HCT116 (cell line): ENCODE results near the gene IL20RB. TPM values are rescaled to one million over a fixed set of nuclear protein-coding genes. Genes with fewer than 3 reads are reported as not detected.

Experiments used
- ATAC-seq: fragments of 200-7000 bp; cut with Tn5 transposase; 2 replicates; pipeline ENCODE4 v1.9.1; 2020; ENCODE audit warnings: mild to moderate bottlenecking, moderate library complexity
- BruUV-seq: library from RNA; stranded (reverse); fragments of 400-500 nt; replicated peaks from 2 replicates; lab custom pipeline; 2021; lab: Mats Ljungman, UMichigan
- CTCF ChIA-PET: fragments of 300-600 bp; sonication (Branson Sonifier 250); formaldehyde crosslinking; loops from one replicate; lab custom pipeline; 2021; ENCODE audit warnings: antibody characterized with exemption; lab: Charles Lee
- POLR2A ChIA-PET: fragments of 300-600, 350-600 bp; sonication (Branson Sonifier 250); formaldehyde crosslinking; loops from one replicate; lab custom pipeline; 2021; ENCODE audit warnings: antibody characterized with exemption; lab: Charles Lee
- RAD21 ChIA-PET, 2 experiments: fragments of 300-600 bp; sonication (Branson Sonifier 250); formaldehyde crosslinking; loops; one replicate each; lab custom pipeline; 2023; ENCODE audit warnings: low total read pairs in 2 of 2; ENCODE audit not compliant: uncharacterized antibody in 2 of 2, unreplicated experiment in 2 of 2, low non-redundant PET in 1 of 2; lab: Charles Lee
- DNase-seq: peaks from one replicate; pipeline ENCODE4 v3.0.0-alpha.2; 2010; ENCODE audit warnings: low read depth, low spot score
- H2AFZ ChIP-seq: fragments of 200-600 bp; shearing (Covaris generic), sonication (generic); 2 replicates; pipeline ENCODE4 v1.6.1; 2017; ENCODE audit warnings: low read depth, mixed run types, mixed read lengths, antibody characterized with exemption, low read length; ENCODE audit not compliant: poor library complexity, severe bottlenecking
- H3K27ac ChIP-seq: 2 replicates; pipeline ENCODE4 v1.5.1; 2012; ENCODE audit warnings: low read depth, low read length
- H3K27me3 ChIP-seq: fragments of 200-600 bp; sonication (generic); 2 replicates; pipeline ENCODE4 v1.6.1; 2016; ENCODE audit warnings: mixed run types, low read length, mixed read lengths; ENCODE audit not compliant: insufficient read depth
- H3K36me3 ChIP-seq, 2 experiments: fragments of 200-500 bp in 1 of 2; fragments of 200-600 bp in 1 of 2; sonication (Bioruptor generic) in 1 of 2; sonication (generic) in 1 of 2; 2 replicates each; pipeline versions ENCODE4 v1.5.1 to v1.6.1; 2014 to 2016; ENCODE audit warnings: low read length in 2 of 2, inconsistent platforms in 1 of 2, mixed read lengths in 1 of 2, mixed run types in 1 of 2; ENCODE audit not compliant: insufficient read depth in 2 of 2, control insufficient read depth in 1 of 2
- H3K4me1 ChIP-seq, 2 experiments: fragments of 200-600 bp in 1 of 2; sonication (generic) in 1 of 2; 2 replicates each; pipeline versions ENCODE4 v1.5.1 to v1.6.1; 2012 to 2017; ENCODE audit warnings: low read length in 2 of 2, inconsistent platforms in 1 of 2, mild to moderate bottlenecking in 1 of 2, mixed read lengths in 1 of 2, mixed run types in 1 of 2, moderate library complexity in 1 of 2; ENCODE audit not compliant: insufficient read depth in 2 of 2, control insufficient read depth in 1 of 2
- H3K4me2 ChIP-seq: fragments of 200-600 bp; sonication (generic); 2 replicates; pipeline ENCODE4 v1.6.1; 2017; ENCODE audit warnings: mixed run types, low read length, mixed read lengths
- H3K4me3 ChIP-seq, 2 experiments: fragments of 200-600 bp in 1 of 2; sonication (generic) in 1 of 2; replicated peaks in 1 of 2; 2 replicates each; pipeline ENCODE4 v1.5.1; 2011 to 2016; ENCODE audit warnings: low read length in 2 of 2, control low read depth in 1 of 2, low read depth in 1 of 2, mild to moderate bottlenecking in 1 of 2, mixed read lengths in 1 of 2, mixed run types in 1 of 2
- H3K79me2 ChIP-seq: fragments of 200-600 bp; sonication (generic); 2 replicates; pipeline ENCODE4 v1.6.1; 2017; ENCODE audit warnings: mild to moderate bottlenecking, mixed run types, low read length, moderate library complexity, mixed read lengths; ENCODE audit not compliant: insufficient read depth
- H3K9ac ChIP-seq: fragments of 200-600 bp; sonication (generic); 2 replicates; pipeline ENCODE4 v1.6.1; 2016; ENCODE audit warnings: low read length, mixed read lengths
- H3K9me2 ChIP-seq: fragments of 200-600 bp; sonication (generic), shearing (Covaris generic); 2 replicates; pipeline ENCODE4 v1.6.1; 2017; ENCODE audit warnings: mixed run types, mild to moderate bottlenecking, moderate library complexity; ENCODE audit not compliant: insufficient read depth
- H3K9me3 ChIP-seq, 2 experiments: fragments of 200-500 bp in 1 of 2; fragments of 200-600 bp in 1 of 2; sonication (Bioruptor generic) in 1 of 2; sonication (generic) in 1 of 2; 2 replicates each; pipeline ENCODE4 v1.6.1; 2014 to 2017; ENCODE audit warnings: low read length in 2 of 2, mixed read lengths in 2 of 2, inconsistent platforms in 1 of 2, low read depth in 1 of 2, mild to moderate bottlenecking in 1 of 2, mixed run types in 1 of 2, moderate library complexity in 1 of 2; ENCODE audit not compliant: control insufficient read depth in 1 of 2, insufficient read depth in 1 of 2
- H4K20me1 ChIP-seq: fragments of 200-600 bp; sonication (generic), shearing (Covaris generic); 2 replicates; pipeline ENCODE4 v1.6.1; 2017; ENCODE audit warnings: mixed run types, mild to moderate bottlenecking, moderate library complexity; ENCODE audit not compliant: insufficient read depth
- CBX3 ChIP-seq: IDR thresholded peaks from 2 replicates; pipeline ENCODE4 v1.6.1; 2012; ENCODE audit warnings: low read depth
- CEBPB ChIP-seq: IDR thresholded peaks from 2 replicates; pipeline ENCODE4 v1.6.1; 2012; ENCODE audit warnings: low read depth
- EGR1 ChIP-seq: IDR thresholded peaks from 2 replicates; pipeline ENCODE4 v1.6.1; 2012; ENCODE audit warnings: low read depth
- EZH2 ChIP-seq: fragments of 200-600 bp; sonication (generic); IDR thresholded peaks from 2 replicates; pipeline ENCODE4 v1.6.1; 2017; ENCODE audit warnings: antibody characterized with exemption, mixed run types
- EZH2phosphoT487 ChIP-seq: fragments of 200-600 bp; IDR thresholded peaks from 2 replicates; pipeline ENCODE4 v1.6.1; 2018; ENCODE audit warnings: antibody characterized with exemption, borderline replicate concordance
- FOSL1 ChIP-seq: IDR thresholded peaks from 2 replicates; pipeline ENCODE4 v1.6.1; 2012; ENCODE audit warnings: low read depth
- JUND ChIP-seq: IDR thresholded peaks from 2 replicates; pipeline ENCODE4 v1.6.1; 2012
- POLR2AphosphoS5 ChIP-seq: IDR thresholded peaks from 2 replicates; pipeline ENCODE4 v1.6.1; 2011; ENCODE audit warnings: mild to moderate bottlenecking, low read depth, low read length, moderate library complexity
- RAD21 ChIP-seq: IDR thresholded peaks from 2 replicates; pipeline ENCODE4 v1.6.1; 2012; ENCODE audit warnings: low read depth, mild to moderate bottlenecking
- SIN3A ChIP-seq: IDR thresholded peaks from 2 replicates; pipeline ENCODE4 v1.6.1; 2012; ENCODE audit warnings: low read depth
- SP1 ChIP-seq: IDR thresholded peaks from 2 replicates; pipeline ENCODE4 v1.6.1; 2012; ENCODE audit warnings: low read depth
- SRF ChIP-seq: IDR thresholded peaks from 2 replicates; pipeline ENCODE4 v1.6.1; 2012; ENCODE audit warnings: low read depth
- YY1 ChIP-seq: IDR thresholded peaks from 2 replicates; pipeline ENCODE4 v1.6.1; 2011; ENCODE audit warnings: low read length, low read depth, moderate library complexity, mild to moderate bottlenecking; ENCODE audit not compliant: insufficient replicate concordance; ENCODE audit errors: extremely low read depth
- ZFX ChIP-seq: fragments of 450-650 bp; IDR thresholded peaks from 2 replicates; pipeline ENCODE4 v1.6.1; 2017
- intact Hi-C: fragments of 100-400 bp; cut with micrococcal nuclease; formaldehyde crosslinking; loops from 2 replicates; pipeline ENCODE4 v1.10.0; 2022
- total RNA-seq: library from RNA; stranded (reverse); gene quantifications from one replicate; pipeline ENCODE4 v1.2.1, GENCODE V29; 2021; ENCODE audit not compliant: unreplicated experiment
- TF ChIP-seq, protein P1 (sequence below): IDR thresholded peaks from 2 replicates; pipeline ENCODE4 v1.6.1; 2012; ENCODE audit warnings: low read depth
- TF ChIP-seq, protein P2 (sequence below): IDR thresholded peaks from 2 replicates; pipeline ENCODE4 v1.6.1; 2012

The IL20RB gene
- total RNA-seq, 1 experiment from 2014 or later = 6.1 TPM

DNA sequence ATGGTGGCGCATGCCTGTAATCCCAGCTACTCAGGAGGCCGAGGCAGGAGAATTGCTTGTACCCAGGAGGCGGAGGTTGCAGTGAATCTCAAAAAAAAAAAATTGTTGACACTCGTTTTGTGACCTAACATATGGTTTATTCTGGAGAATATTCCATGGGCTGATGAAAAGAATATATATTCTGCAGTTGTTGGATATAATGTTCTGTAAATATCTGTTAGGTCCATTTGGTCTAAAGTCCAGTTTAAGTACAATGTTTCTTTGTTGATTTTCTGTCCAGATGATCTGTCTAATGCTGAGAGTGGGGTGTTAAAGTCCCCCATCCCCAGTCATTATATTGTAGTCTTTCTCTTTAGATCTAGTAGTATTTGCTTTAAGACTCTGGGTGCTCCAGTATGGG lies 15.6 kb downstream of the IL20RB start (continued):
- no peak for TF ChIP-seq CEBPB
- TF ChIP-seq, all 23 proteins: peak for 0

- no TSS peak for BruUV-seq
- DNase-seq (no peak), ATAC-seq (no peak)
- Histone ChIP-seq H3K9me3 (no peaks in the 10 kb centered on the region), H3K4me2 (no peak overlapping the region), H3K9ac (no peak overlapping the region), H3K27me3 (no peaks in the 10 kb centered on the region), H3K36me3 (no peaks in the 10 kb centered on the region), H3K4me3 (no peak overlapping the region), H3K4me1 (no peaks in the 10 kb centered on the region), H3K79me2 (no peaks in the 10 kb centered on the region), H3K27ac (no peak overlapping the region)
- ChIA-PET CTCF (no interaction called here), RAD21 (no interaction called here), POLR2A (no interaction called here)
- TF ChIP-seq EZH2 = no peak
- no peak for TF ChIP-seq RAD21
- no peak for TF ChIP-seq CEBPB
- TF ChIP-seq CBX3 = peak; percentile 26; the same call in 1 of the 2 replicates
- TF ChIP-seq, all 23 proteins: peak for 1
- no peak overlapping the region for H2AFZ ChIP-seq
- intact Hi-C loops = no loop called here
- no peaks in the 10 kb centered on the region for H4K20me1 ChIP-seq
- 0 out of 2 replicates have a peak, but pooled peaks cover 4% of the 10 kb centered on the region for H3K9me2 ChIP-seq
Observed at GRCh38 chr3:136974670-136975069, 16.9 kb downstream of the IL20RB start.

- intact Hi-C loops = no loop called here
- POLR2A ChIA-PET = no interaction called here
- Histone ChIP-seq H3K9ac (no peak overlapping the region), H3K4me1 (no peaks in the 10 kb centered on the region), H3K4me3 (no peak overlapping the region), H3K9me3 (no peaks in the 10 kb centered on the region), H2AFZ (no peak overlapping the region), H3K36me3 (no peaks in the 10 kb centered on the region), H3K4me2 (no peak overlapping the region), H4K20me1 (no peaks in the 10 kb centered on the region), H3K9me2 (no peaks in the 10 kb centered on the region), H3K79me2 (no peaks in the 10 kb centered on the region), H3K27ac (no peak overlapping the region), H3K27me3 (no peaks in the 10 kb centered on the region)
- BruUV-seq = no TSS peak
- DNase-seq (no peak), ATAC-seq (no peak)
- CTCF ChIA-PET = interaction anchor here (0.6 kb wide), 1 partner anchor 281 kb away, joined by 3 read pairs; no protein-coding TSS in a partner anchor
- RAD21 ChIA-PET = no interaction called here
- no peak for TF ChIP-seq SIN3A
- no peak for TF ChIP-seq SRF
- TF ChIP-seq JUND = no peak
- TF ChIP-seq, protein P1, sequence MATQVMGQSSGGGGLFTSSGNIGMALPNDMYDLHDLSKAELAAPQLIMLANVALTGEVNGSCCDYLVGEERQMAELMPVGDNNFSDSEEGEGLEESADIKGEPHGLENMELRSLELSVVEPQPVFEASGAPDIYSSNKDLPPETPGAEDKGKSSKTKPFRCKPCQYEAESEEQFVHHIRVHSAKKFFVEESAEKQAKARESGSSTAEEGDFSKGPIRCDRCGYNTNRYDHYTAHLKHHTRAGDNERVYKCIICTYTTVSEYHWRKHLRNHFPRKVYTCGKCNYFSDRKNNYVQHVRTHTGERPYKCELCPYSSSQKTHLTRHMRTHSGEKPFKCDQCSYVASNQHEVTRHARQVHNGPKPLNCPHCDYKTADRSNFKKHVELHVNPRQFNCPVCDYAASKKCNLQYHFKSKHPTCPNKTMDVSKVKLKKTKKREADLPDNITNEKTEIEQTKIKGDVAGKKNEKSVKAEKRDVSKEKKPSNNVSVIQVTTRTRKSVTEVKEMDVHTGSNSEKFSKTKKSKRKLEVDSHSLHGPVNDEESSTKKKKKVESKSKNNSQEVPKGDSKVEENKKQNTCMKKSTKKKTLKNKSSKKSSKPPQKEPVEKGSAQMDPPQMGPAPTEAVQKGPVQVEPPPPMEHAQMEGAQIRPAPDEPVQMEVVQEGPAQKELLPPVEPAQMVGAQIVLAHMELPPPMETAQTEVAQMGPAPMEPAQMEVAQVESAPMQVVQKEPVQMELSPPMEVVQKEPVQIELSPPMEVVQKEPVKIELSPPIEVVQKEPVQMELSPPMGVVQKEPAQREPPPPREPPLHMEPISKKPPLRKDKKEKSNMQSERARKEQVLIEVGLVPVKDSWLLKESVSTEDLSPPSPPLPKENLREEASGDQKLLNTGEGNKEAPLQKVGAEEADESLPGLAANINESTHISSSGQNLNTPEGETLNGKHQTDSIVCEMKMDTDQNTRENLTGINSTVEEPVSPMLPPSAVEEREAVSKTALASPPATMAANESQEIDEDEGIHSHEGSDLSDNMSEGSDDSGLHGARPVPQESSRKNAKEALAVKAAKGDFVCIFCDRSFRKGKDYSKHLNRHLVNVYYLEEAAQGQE = no peak
- TF ChIP-seq POLR2AphosphoS5 = no peak
- TF ChIP-seq ZFX = no peak
- no peak for TF ChIP-seq CBX3
- TF ChIP-seq EZH2phosphoT487 = no peak
- TF ChIP-seq SP1 = no peak
- TF ChIP-seq, protein P2, sequence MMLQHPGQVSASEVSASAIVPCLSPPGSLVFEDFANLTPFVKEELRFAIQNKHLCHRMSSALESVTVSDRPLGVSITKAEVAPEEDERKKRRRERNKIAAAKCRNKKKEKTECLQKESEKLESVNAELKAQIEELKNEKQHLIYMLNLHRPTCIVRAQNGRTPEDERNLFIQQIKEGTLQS = no peak
- no peak for TF ChIP-seq FOSL1
- TF ChIP-seq EZH2 = no peak
- no peak for TF ChIP-seq YY1
- TF ChIP-seq EGR1 = no peak
Observed at GRCh38 chr3:136979204-136979603, 21.4 kb downstream of the IL20RB start.
